H1 (cell line): ENCODE results near the gene DDN. TPM values are rescaled to one million over a fixed set of nuclear protein-coding genes. Genes with fewer than 3 reads are reported as not detected.

Experiments
- ASH2L ChIP-seq: fragments of 200-600, 300-600 bp; sonication (generic); IDR thresholded peaks from one replicate; pipeline ENCODE4 v1.7.1; 2017; ENCODE audit warnings: low read length
- BACH1 ChIP-seq: IDR thresholded peaks from 2 replicates; pipeline ENCODE4 v1.6.1; 2012; ENCODE audit warnings: low read length, improper control_type of control experiment
- CBX5 ChIP-seq: fragments of 300-800, 300-1000 bp; sonication (generic); IDR thresholded peaks from 2 replicates; pipeline ENCODE4 v1.7.1; 2016; ENCODE audit warnings: antibody characterized with exemption, low read length, low read depth
- CHD2 ChIP-seq: IDR thresholded peaks from 2 replicates; pipeline ENCODE4 v1.6.1; 2012; ENCODE audit warnings: low read length, improper control_type of control experiment
- CHD7 ChIP-seq: fragments of 300-600 bp; sonication (generic); IDR thresholded peaks from 2 replicates; pipeline ENCODE4 v1.7.1; 2012; ENCODE audit warnings: low read length, moderate library complexity, mild to moderate bottlenecking, inconsistent platforms; ENCODE audit not compliant: insufficient replicate concordance
- EGR1 ChIP-seq: IDR thresholded peaks from 2 replicates; pipeline ENCODE4 v1.6.1; 2011; ENCODE audit warnings: low read depth, low read length, borderline replicate concordance
- HDAC2 ChIP-seq, 2 experiments: fragments of 300-600 bp in 1 of 2; sonication (generic) in 1 of 2; IDR thresholded peaks; 2 replicates each; pipeline ENCODE4 v1.6.1; 2011 to 2012; ENCODE audit warnings: low read depth in 2 of 2, low read length in 2 of 2, mild to moderate bottlenecking in 2 of 2, moderate library complexity in 2 of 2, borderline replicate concordance in 1 of 2, inconsistent platforms in 1 of 2
- HDAC6 ChIP-seq: IDR thresholded peaks from one replicate; pipeline ENCODE4 v1.7.1; 2012; ENCODE audit warnings: low read depth, mild to moderate bottlenecking, inconsistent platforms, low read length, moderate library complexity
- POLR2AphosphoS5 ChIP-seq: IDR thresholded peaks from 2 replicates; pipeline ENCODE4 v1.6.1; 2011; ENCODE audit warnings: low read depth, low read length
- RAD21 ChIP-seq, 2 experiments: IDR thresholded peaks in 1 of 2; conservative IDR thresholded peaks in 1 of 2; 2 replicates each; pipeline ENCODE4 v1.6.1; 2011; ENCODE audit warnings: low read depth in 2 of 2, low read length in 2 of 2, improper control_type of control experiment in 1 of 2, inconsistent platforms in 1 of 2, mild to moderate bottlenecking in 1 of 2, moderate library complexity in 1 of 2
- SP1 ChIP-seq: IDR thresholded peaks from 2 replicates; pipeline ENCODE4 v1.6.1; 2011; ENCODE audit warnings: low read depth, low read length
- TAF7 ChIP-seq: optimal IDR thresholded peaks from 2 replicates; pipeline ENCODE3; 2011; ENCODE audit warnings: low read depth, mild to moderate bottlenecking, inconsistent platforms, low read length, moderate library complexity, borderline replicate concordance
- TEAD4 ChIP-seq: IDR thresholded peaks from 2 replicates; pipeline ENCODE4 v1.6.1; 2012; ENCODE audit warnings: low read depth, low read length, inconsistent platforms, mixed read lengths
- polyA plus RNA-seq, 7 experiments: library from polyadenylated mRNA; depleted of rRNA in 3 of 7; stranded (reverse) in 5 of 7; unstranded in 2 of 7; fragments of >200 nt in 5 of 7; fragments of 200-250 nt in 2 of 7; gene quantifications; 1 replicate in 5 of 7; 2 replicates in 1 of 7; 4 replicates in 1 of 7; pipeline versions ENCODE4 v1.2.1 to v1.2.3, GENCODE V29; 2011 to 2013; ENCODE audit warnings: missing spikeins in 2 of 7, mixed read lengths in 2 of 7
- total RNA-seq: library from RNA; stranded (reverse); fragmentation: NEBNext Ultra II Directional; extraction: Animal tissue kit (Norgen Biotek cat#: 25700); gene quantifications from 2 replicates; pipeline ENCODE4 v1.2.1, GENCODE V29; 2021

The DDN gene
- total and polyA plus RNA-seq, 2 of the 8 experiments (the other 6 are each of a cell fraction or from before 2014, with no cell fraction given), result 0.14 to 0.30 TPM

GRCh38 chr12:49026101-49026500, 26.9 kb upstream of the DDN start (continued):
- TF ChIP-seq CHD7 (no peak), ASH2L (no peak), TAF7 (no peak), HDAC6 (no peak), SP1 (no peak), HDAC2 (IDR thresholded peaks at IDR 0.05; ENCODE audit: borderline replicate concordance in 1 of 2, low read depth in 2 of 2, low read length in 2 of 2) (no peak), TEAD4 (no peak), EGR1 (no peak), BACH1 (no peak), POLR2AphosphoS5 (no peak), RAD21 (IDR thresholded peaks at IDR 0.05 in 1 of 2, conservative IDR thresholded peaks at IDR 0.05 in 1 of 2; ENCODE audit: low read depth in 2 of 2, low read length in 2 of 2) (no peak), CHD2 (no peak), CBX5 (no peak)
